ENCODE results near the gene TRIM2.

DNA sequence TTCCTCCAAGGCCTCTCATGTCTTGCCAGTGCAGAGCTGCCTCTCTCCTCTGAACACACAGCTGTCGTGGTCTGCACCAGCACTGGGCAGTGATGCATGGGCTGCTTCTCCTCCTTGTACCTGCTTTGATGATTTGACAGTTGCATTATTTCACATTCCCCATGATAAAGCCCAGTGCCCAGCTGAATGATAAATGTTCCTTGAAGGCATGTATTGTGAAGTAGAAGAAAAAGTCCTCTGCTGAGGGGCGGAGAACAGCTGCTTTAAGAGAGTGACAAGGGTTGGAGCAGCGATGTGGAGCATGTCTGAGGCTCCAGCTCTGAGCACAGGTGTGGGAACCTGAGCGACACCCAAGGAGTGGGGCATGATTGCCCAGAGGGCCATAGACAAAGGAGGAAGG is 21.1 kb upstream of the TRIM2 start:
- TF ChIP-seq, protein P1, sequence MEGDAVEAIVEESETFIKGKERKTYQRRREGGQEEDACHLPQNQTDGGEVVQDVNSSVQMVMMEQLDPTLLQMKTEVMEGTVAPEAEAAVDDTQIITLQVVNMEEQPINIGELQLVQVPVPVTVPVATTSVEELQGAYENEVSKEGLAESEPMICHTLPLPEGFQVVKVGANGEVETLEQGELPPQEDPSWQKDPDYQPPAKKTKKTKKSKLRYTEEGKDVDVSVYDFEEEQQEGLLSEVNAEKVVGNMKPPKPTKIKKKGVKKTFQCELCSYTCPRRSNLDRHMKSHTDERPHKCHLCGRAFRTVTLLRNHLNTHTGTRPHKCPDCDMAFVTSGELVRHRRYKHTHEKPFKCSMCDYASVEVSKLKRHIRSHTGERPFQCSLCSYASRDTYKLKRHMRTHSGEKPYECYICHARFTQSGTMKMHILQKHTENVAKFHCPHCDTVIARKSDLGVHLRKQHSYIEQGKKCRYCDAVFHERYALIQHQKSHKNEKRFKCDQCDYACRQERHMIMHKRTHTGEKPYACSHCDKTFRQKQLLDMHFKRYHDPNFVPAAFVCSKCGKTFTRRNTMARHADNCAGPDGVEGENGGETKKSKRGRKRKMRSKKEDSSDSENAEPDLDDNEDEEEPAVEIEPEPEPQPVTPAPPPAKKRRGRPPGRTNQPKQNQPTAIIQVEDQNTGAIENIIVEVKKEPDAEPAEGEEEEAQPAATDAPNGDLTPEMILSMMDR (IDR thresholded peaks at IDR 0.05 in 4 of 5, conservative IDR thresholded peaks at IDR 0.05 in 1 of 5) = no peak
- TF ChIP-seq POLR2A (IDR thresholded peaks at IDR 0.05) = no peak
